ENCODE results near the gene ACBD6. TPM values are rescaled to one million over a fixed set of nuclear protein-coding genes. Genes with fewer than 3 reads are reported as not detected.

ACBD6 gene
- total RNA-seq, 4 donors from 2014 or later: 33.3 to 44.0 (median 42.6) TPM

DNA sequence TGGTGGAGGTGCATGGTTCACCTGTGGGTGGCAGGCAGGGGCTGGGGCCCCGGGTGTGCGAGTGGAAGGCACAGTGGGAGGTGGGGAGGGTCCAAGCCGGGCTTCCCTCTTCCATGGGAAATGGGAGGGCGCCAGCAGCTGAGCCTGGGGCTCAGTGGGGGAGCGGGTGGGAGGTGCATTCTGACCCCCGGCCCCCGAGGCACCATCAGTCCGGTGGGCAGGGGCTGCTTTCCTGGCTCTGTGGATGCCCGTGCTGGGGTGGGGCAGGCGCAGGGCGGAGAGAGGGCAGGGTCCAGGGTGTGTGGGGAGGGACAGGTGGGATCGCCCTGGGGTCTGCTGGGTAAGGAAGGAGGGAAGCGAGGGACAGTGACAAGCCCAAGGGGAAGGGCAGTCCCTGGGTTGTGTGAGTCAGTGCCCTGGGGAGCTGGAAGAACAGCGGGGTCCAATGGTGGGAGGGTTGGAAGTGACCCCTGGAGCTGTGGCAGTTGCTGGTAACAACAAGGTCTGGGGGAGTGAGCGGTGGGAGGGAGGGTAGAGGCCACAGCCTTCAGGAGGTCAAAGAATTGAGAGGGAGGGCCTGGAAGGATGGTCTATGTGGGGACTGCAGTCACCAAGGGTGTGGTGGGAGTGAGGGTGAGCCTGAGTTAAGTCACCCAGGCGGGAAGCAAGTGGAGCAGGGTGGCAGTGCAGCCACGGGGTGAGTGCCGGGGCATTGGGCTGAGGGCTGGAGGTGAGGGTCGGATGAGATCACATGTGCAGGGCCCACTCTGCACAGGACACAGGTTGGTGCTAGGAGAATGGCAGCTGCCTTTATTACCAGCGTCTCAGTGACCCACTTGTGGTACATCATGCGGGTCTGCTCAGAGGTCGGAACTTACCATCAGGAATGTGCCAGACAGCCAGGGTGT, 242.7 kb downstream of the ACBD6 start:
- no peak overlapping the region for H3K27ac ChIP-seq (replicated peaks in 1 of 4)
- TF ChIP-seq POLR2A (IDR thresholded peaks at IDR 0.05; ENCODE audit: low read depth): no peak
- TF ChIP-seq EP300 (IDR thresholded peaks at IDR 0.05): no peak
- TF ChIP-seq POLR2AphosphoS5 (IDR thresholded peaks at IDR 0.05): no peak
- TF ChIP-seq, protein P1, sequence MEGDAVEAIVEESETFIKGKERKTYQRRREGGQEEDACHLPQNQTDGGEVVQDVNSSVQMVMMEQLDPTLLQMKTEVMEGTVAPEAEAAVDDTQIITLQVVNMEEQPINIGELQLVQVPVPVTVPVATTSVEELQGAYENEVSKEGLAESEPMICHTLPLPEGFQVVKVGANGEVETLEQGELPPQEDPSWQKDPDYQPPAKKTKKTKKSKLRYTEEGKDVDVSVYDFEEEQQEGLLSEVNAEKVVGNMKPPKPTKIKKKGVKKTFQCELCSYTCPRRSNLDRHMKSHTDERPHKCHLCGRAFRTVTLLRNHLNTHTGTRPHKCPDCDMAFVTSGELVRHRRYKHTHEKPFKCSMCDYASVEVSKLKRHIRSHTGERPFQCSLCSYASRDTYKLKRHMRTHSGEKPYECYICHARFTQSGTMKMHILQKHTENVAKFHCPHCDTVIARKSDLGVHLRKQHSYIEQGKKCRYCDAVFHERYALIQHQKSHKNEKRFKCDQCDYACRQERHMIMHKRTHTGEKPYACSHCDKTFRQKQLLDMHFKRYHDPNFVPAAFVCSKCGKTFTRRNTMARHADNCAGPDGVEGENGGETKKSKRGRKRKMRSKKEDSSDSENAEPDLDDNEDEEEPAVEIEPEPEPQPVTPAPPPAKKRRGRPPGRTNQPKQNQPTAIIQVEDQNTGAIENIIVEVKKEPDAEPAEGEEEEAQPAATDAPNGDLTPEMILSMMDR (IDR thresholded peaks at IDR 0.05): no peak
- intact Hi-C loops (cut with DNase I): no loop called here
- no peak for DNase-seq (ENCODE audit: extremely low spot score)
- H3K27me3 ChIP-seq: peaks cover 0 to 87% (median 21%) of the 10 kb centered on the region in 4 donors
- H3K4me1 ChIP-seq: peaks cover 0 to 15% (median 11%) of the 10 kb centered on the region in 4 donors
- H3K4me3 ChIP-seq: no peak overlapping the region
- H3K36me3 ChIP-seq: no peaks in the 10 kb centered on the region
- WGBS: 87% methylated on average over 21 of the region's 22 CpGs
- H3K9me3 ChIP-seq: no peaks in the 10 kb centered on the region

DNA sequence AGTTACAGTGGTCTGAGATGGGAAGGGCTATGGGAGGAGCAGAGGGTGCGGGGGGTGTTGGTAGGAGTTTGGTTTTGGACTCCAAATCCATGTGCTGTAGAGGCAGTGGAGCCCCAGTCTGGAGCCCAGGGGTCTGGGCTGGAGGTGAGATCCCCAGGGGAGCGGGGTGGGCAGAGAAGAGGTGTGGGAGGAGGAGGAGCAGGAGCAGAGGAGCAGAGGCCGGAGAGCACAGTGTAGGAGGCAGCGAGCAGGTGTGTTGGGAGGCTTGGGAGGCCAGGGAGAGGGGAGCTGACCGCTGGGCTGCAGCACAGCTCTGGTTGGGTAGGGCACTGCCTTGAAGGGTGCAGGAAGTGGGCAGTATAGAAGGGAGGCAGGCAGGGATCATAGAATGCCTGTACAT, 243.4 kb downstream of the ACBD6 start:
- 82% methylated on average over 5 of the region's 5 CpGs for WGBS
- intact Hi-C loops (cut with DNase I): no loop called here
- TF ChIP-seq, protein P1 (IDR thresholded peaks at IDR 0.05): no peak
- TF ChIP-seq EP300 (IDR thresholded peaks at IDR 0.05) (no peak), POLR2AphosphoS5 (IDR thresholded peaks at IDR 0.05) (no peak), POLR2A (IDR thresholded peaks at IDR 0.05; ENCODE audit: low read depth) (no peak)
- Histone ChIP-seq H3K4me1 (peaks cover 0 to 15% (median 11%) of the 10 kb centered on the region in 4 donors), H3K27me3 (peaks cover 0 to 90% (median 21%) of the 10 kb centered on the region in 4 donors), H3K36me3 (no peaks in the 10 kb centered on the region), H3K27ac (replicated peaks in 1 of 4) (no peak overlapping the region), H3K4me3 (no peak overlapping the region), H3K9me3 (no peaks in the 10 kb centered on the region)
- no peak for DNase-seq (ENCODE audit: extremely low spot score)

DNA sequence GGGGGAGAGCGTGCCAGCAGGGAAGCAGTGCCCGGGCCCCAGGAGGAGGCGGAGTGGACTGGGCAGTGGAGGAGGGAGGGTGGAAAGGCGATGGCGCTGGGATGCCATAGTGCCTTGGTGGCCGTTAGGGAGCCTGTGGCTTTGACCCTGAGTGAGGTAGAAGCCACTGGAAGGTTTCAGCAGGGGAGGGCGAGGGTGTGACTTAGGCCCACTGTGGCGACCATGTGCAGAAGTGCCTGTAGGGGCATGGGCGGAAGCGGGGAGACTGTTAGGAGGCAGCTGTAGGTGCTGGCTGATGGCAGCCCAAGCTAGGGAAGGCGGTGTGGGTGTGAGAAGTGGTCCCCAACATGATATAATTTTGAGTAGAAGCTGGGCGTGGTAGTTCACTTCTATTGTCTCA, 244.1 kb downstream of the ACBD6 start:
- no peak overlapping the region for H3K27ac ChIP-seq (replicated peaks in 1 of 4)
- intact Hi-C loops (cut with DNase I): no loop called here
- no peak overlapping the region for H3K4me3 ChIP-seq

DNA sequence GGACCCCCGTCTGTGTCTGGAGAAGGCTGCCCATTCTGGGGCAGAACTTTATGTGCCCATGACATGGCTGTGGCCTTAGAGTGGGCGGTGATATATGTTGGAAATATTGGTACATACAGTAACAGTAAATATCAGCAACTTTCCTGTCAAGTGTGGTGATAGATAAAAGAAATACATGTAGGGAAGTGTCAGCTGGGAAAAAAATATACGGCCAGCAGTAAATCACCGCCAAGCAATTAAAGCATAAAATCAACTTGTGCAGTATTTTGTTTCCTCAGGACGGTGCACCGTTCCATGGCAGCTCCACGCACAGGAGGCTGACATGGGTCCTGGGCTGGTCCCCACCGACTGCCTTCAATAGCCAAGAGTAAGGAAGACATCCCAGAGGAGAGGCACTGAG, 244.9 kb downstream of the ACBD6 start:
- intact Hi-C loops (cut with DNase I): no loop called here
- Histone ChIP-seq H3K9me3 (no peaks in the 10 kb centered on the region), H3K27me3 (peaks cover 0 to 90% (median 27%) of the 10 kb centered on the region in 4 donors), H3K27ac (replicated peaks in 1 of 4) (no peak overlapping the region), H3K4me1 (peaks cover 0 to 15% (median 9%) of the 10 kb centered on the region in 4 donors), H3K36me3 (no peaks in the 10 kb centered on the region), H3K4me3 (no peak overlapping the region)
- DNase-seq (ENCODE audit: extremely low spot score): no peak
- 70% methylated on average over 8 of the region's 8 CpGs for WGBS
- TF ChIP-seq EP300 (IDR thresholded peaks at IDR 0.05): no peak
- no peak for TF ChIP-seq POLR2A (IDR thresholded peaks at IDR 0.05; ENCODE audit: low read depth)
- TF ChIP-seq POLR2AphosphoS5 (IDR thresholded peaks at IDR 0.05): no peak
- TF ChIP-seq, protein P1 (IDR thresholded peaks at IDR 0.05): no peak

More for the DNA sequence above, 244.1 kb downstream of the ACBD6 start:
- TF ChIP-seq EP300 (IDR thresholded peaks at IDR 0.05) (no peak), POLR2A (IDR thresholded peaks at IDR 0.05; ENCODE audit: low read depth) (no peak), POLR2AphosphoS5 (IDR thresholded peaks at IDR 0.05) (no peak)
- TF ChIP-seq, protein P1 (IDR thresholded peaks at IDR 0.05): no peak
- Histone ChIP-seq H3K4me1 (peaks cover 0 to 15% (median 11%) of the 10 kb centered on the region in 4 donors), H3K9me3 (no peaks in the 10 kb centered on the region), H3K27me3 (peaks cover 0 to 90% (median 26%) of the 10 kb centered on the region in 4 donors), H3K36me3 (no peaks in the 10 kb centered on the region)
- 81% methylated on average over 12 of the region's 12 CpGs for WGBS
- DNase-seq (ENCODE audit: extremely low spot score): no peak
